Mesendoderm (in vitro differentiated cells): Measurements from ENCODE around the gene TRIM13.
A peak's percentile ranks its signal among the peaks of the same experiment; 100 is the strongest.

Experiments
- DNase-seq: peaks from one replicate; pipeline ENCODE4 v3.0.0; 2013
- H2AK5ac ChIP-seq: 2 replicates; pipeline ENCODE4 v1.6.1; 2013; ENCODE audit warnings: low read length, inconsistent platforms
- H2BK120ac ChIP-seq: 2 replicates; pipeline ENCODE4 v1.6.1; 2013; ENCODE audit warnings: low read depth, mild to moderate bottlenecking, low read length, moderate library complexity, mixed read lengths
- H2BK15ac ChIP-seq: replicated peaks from 2 replicates; pipeline ENCODE4 v1.6.1; 2013; ENCODE audit warnings: low read depth, mild to moderate bottlenecking, moderate library complexity
- H2BK5ac ChIP-seq: 2 replicates; pipeline ENCODE4 v1.6.1; 2013; ENCODE audit warnings: low read length, inconsistent platforms
- H3K18ac ChIP-seq: 2 replicates; pipeline ENCODE4 v1.6.1; 2013; ENCODE audit warnings: mild to moderate bottlenecking, low read length, mixed read lengths
- H3K23ac ChIP-seq: one replicate; pipeline ENCODE4 v1.6.1; 2013; ENCODE audit warnings: low read length
- H3K27ac ChIP-seq: 2 replicates; pipeline ENCODE4 v1.5.1; 2013; ENCODE audit warnings: low read depth, mild to moderate bottlenecking, inconsistent platforms, low read length, moderate library complexity
- H3K27me3 ChIP-seq: 2 replicates; pipeline ENCODE4 v1.6.1; 2013; ENCODE audit warnings: low read length, control low read depth, mild to moderate bottlenecking, inconsistent platforms; ENCODE audit not compliant: insufficient read depth, poor library complexity
- H3K36me3 ChIP-seq: 2 replicates; pipeline ENCODE4 v1.6.1; 2013; ENCODE audit warnings: low read length, inconsistent platforms; ENCODE audit not compliant: control insufficient read depth, insufficient read depth
- H3K4ac ChIP-seq: one replicate; pipeline ENCODE4 v1.6.1; 2013; ENCODE audit warnings: low read depth, mild to moderate bottlenecking, low read length, moderate library complexity
- H3K4me1 ChIP-seq: 2 replicates; pipeline ENCODE4 v1.6.1; 2013; ENCODE audit warnings: low read depth, low read length, inconsistent platforms; ENCODE audit not compliant: control insufficient read depth
- H3K4me2 ChIP-seq: 2 replicates; pipeline ENCODE4 v1.6.1; 2013; ENCODE audit warnings: low read length
- H3K4me3 ChIP-seq: 2 replicates; pipeline ENCODE4 v1.5.1; 2013; ENCODE audit warnings: mild to moderate bottlenecking, low read length
- H3K56ac ChIP-seq: one replicate; pipeline ENCODE4 v1.6.1; 2013; ENCODE audit warnings: low read length
- H3K79me1 ChIP-seq: 2 replicates; pipeline ENCODE4 v1.6.1; 2013; ENCODE audit warnings: low read length, inconsistent platforms
- H3K79me2 ChIP-seq: 2 replicates; pipeline ENCODE4 v1.6.1; 2013; ENCODE audit warnings: mild to moderate bottlenecking, low read length; ENCODE audit not compliant: control insufficient read depth, insufficient read depth
- H3K9ac ChIP-seq: 2 replicates; pipeline ENCODE4 v1.6.1; 2013; ENCODE audit warnings: low read length, inconsistent platforms
- H4K5ac ChIP-seq: one replicate; pipeline ENCODE4 v1.6.1; 2013; ENCODE audit warnings: low read length
- H4K8ac ChIP-seq: one replicate; pipeline ENCODE4 v1.6.1; 2013; ENCODE audit warnings: low read depth, mild to moderate bottlenecking, control low read depth, low read length, moderate library complexity
- WGBS: extraction: QIAGEN DNeasy Blood & Tissue Kit; methylation state at CpG from one replicate; pipeline ENCODE4 v1.1.7; 2013; ENCODE audit warnings: low lambda C conversion rate, missing lambda C conversion rate; ENCODE audit not compliant: insufficient coverage; ENCODE audit errors: extremely low coverage; 5-methylcytosine and 5-hydroxymethylcytosine counted together

Gene TRIM13

GRCh38 chr13:49993111-49993510 is 3.7 kb upstream of the TRIM13 start:
- H3K79me1 ChIP-seq: peaks cover under 1% of the 10 kb centered on the region
- H3K36me3 ChIP-seq: no peaks in the 10 kb centered on the region
- no peak overlapping the region for H3K27ac ChIP-seq
- H3K4me3 ChIP-seq: no peak overlapping the region
- no peak overlapping the region for H2AK5ac ChIP-seq
- H3K27me3 ChIP-seq: no peaks in the 10 kb centered on the region
- peaks cover 3% of the 10 kb centered on the region for H3K79me2 ChIP-seq
- H3K23ac ChIP-seq: no peak overlapping the region
- H2BK5ac ChIP-seq: no peak overlapping the region
- H3K4ac ChIP-seq: no peak overlapping the region
- H3K56ac ChIP-seq: no peak overlapping the region
- no peak overlapping the region for H2BK120ac ChIP-seq
- no peaks in the 10 kb centered on the region for H3K4me1 ChIP-seq
- H3K9ac ChIP-seq: no peak overlapping the region
- no peak overlapping the region for H4K8ac ChIP-seq
- H2BK15ac ChIP-seq: no peak overlapping the region
- H3K4me2 ChIP-seq: no peak overlapping the region
- H3K18ac ChIP-seq: no peak overlapping the region
- no peak overlapping the region for H4K5ac ChIP-seq
- no peak for DNase-seq

- Histone ChIP-seq H3K36me3 (no peaks in the 10 kb centered on the region), H4K8ac (no peak overlapping the region), H3K4me1 (no peaks in the 10 kb centered on the region), H2BK15ac (no peak overlapping the region), H2BK5ac (no peak overlapping the region), H3K23ac (no peak overlapping the region), H3K9ac (no peak overlapping the region), H2BK120ac (no peak overlapping the region), H3K4me3 (no peak overlapping the region), H3K4ac (no peak overlapping the region), H3K56ac (no peak overlapping the region), H3K27ac (no peak overlapping the region), H3K18ac (no peak overlapping the region), H3K79me1 (peaks cover 2% of the 10 kb centered on the region), H3K27me3 (no peaks in the 10 kb centered on the region), H4K5ac (no peak overlapping the region), H2AK5ac (no peak overlapping the region), H3K4me2 (no peak overlapping the region), H3K79me2 (peaks cover 8% of the 10 kb centered on the region)
- DNase-seq: no peak
- WGBS: no CpG with 5 or more reads among the region's 5 CpGs
These were observed 3.2 kb upstream of the TRIM13 start for GRCh38 chr13:49993666-49994065.

GRCh38 chr13:49995625-49996101 is 1.2 kb upstream of the TRIM13 start:
- Histone ChIP-seq H3K79me1 (peaks cover 2% of the 10 kb centered on the region), H3K27me3 (no peaks in the 10 kb centered on the region), H3K4me3 (no peak overlapping the region), H3K18ac (peak overlapping the region; percentile 99), H2BK15ac (no peak overlapping the region), H2BK5ac (no peak overlapping the region), H3K56ac (no peak overlapping the region), H3K79me2 (peaks cover 18% of the 10 kb centered on the region), H3K9ac (peak overlapping the region; percentile 72), H4K8ac (peak overlapping the region; percentile 39), H3K4ac (no peak overlapping the region), H3K27ac (no peak overlapping the region), H3K36me3 (no peaks in the 10 kb centered on the region), H3K4me1 (no peaks in the 10 kb centered on the region), H3K23ac (no peak overlapping the region), H2AK5ac (no peak overlapping the region), H4K5ac (no peak overlapping the region), H2BK120ac (no peak overlapping the region), H3K4me2 (peak overlapping the region; percentile 43)
- DNase-seq: peak; percentile 41
- no CpG with 5 or more reads among the region's 14 CpGs for WGBS

- no peak overlapping the region for H2BK15ac ChIP-seq
- WGBS: no CpG with 5 or more reads among the region's 68 CpGs
- peak overlapping the region; percentile 72 for H3K9ac ChIP-seq
- no peak overlapping the region for H4K5ac ChIP-seq
- H2AK5ac ChIP-seq: no peak overlapping the region
- no peaks in the 10 kb centered on the region for H3K4me1 ChIP-seq
- no peaks in the 10 kb centered on the region for H3K36me3 ChIP-seq
- peak; percentile 95 for DNase-seq
- no peak overlapping the region for H2BK5ac ChIP-seq
- H3K4me2 ChIP-seq: peak overlapping the region; percentile 43
- H3K27ac ChIP-seq: peak overlapping the region; percentile 96
- no peaks in the 10 kb centered on the region for H3K27me3 ChIP-seq
- H3K4me3 ChIP-seq: peak overlapping the region; percentile 49
- peak overlapping the region; percentile 97 for H4K8ac ChIP-seq
- H3K18ac ChIP-seq: peak overlapping the region; percentile 99
- H3K79me2 ChIP-seq: peaks cover 18% of the 10 kb centered on the region
- peak overlapping the region; percentile 86 for H3K56ac ChIP-seq
- no peak overlapping the region for H3K23ac ChIP-seq
- no peak overlapping the region for H2BK120ac ChIP-seq
- peaks cover 2% of the 10 kb centered on the region for H3K79me1 ChIP-seq
- H3K4ac ChIP-seq: peak overlapping the region; percentile 63
These were observed 504 bp upstream of the TRIM13 start for GRCh38 chr13:49996161-49996915.

DNA sequence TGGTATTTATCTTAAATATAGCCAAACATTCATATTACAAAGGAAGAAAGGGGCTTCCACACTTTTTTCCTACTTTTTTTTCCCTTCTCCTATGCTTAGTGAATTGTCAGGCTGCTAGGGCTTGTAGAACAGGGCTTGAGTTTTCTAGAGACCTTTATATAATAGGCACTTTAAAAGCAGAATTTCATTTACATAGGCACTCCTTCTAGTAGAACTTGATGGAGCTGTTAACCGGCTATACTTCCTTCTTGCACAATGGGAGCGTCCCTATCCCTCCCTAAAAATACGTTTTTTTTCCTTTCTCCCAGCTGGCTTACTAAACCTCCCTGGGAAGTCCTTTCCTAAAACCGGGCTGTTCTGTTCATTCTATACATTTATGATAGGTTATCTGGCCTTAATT is 1.1 kb downstream of the TRIM13 start:
- no peak overlapping the region for H2BK120ac ChIP-seq
- H3K27ac ChIP-seq: no peak overlapping the region
- H2BK15ac ChIP-seq: no peak overlapping the region
- H3K18ac ChIP-seq: no peak overlapping the region
- H3K56ac ChIP-seq: peak overlapping the region; percentile 94
- H3K4me2 ChIP-seq: peak overlapping the region; percentile 69
- WGBS: no CpG with 5 or more reads among the region's 4 CpGs
- no peak overlapping the region for H4K5ac ChIP-seq
- peak; percentile 25 for DNase-seq
- no peak overlapping the region for H2AK5ac ChIP-seq
- no peak overlapping the region for H3K23ac ChIP-seq
- no peaks in the 10 kb centered on the region for H3K27me3 ChIP-seq
- peaks cover 2% of the 10 kb centered on the region for H3K79me1 ChIP-seq
- peaks cover 20% of the 10 kb centered on the region for H3K79me2 ChIP-seq
- H3K36me3 ChIP-seq: no peaks in the 10 kb centered on the region
- H4K8ac ChIP-seq: no peak overlapping the region
- H3K4me1 ChIP-seq: no peaks in the 10 kb centered on the region
- no peak overlapping the region for H2BK5ac ChIP-seq
- peak overlapping the region; percentile 90 for H3K9ac ChIP-seq
- H3K4ac ChIP-seq: no peak overlapping the region
- peak overlapping the region; percentile 44 for H3K4me3 ChIP-seq
